GM12875 (cell line): ENCODE results near the gene PLB1.

Source experiments
- H3K4me3 ChIP-seq: one replicate; pipeline ENCODE4 v1.5.1; 2011; ENCODE audit warnings: low read depth, low read length, control low read depth
- TF ChIP-seq, protein P1 (sequence below): IDR thresholded peaks from 2 replicates; pipeline ENCODE4 v1.5.1; 2011; ENCODE audit warnings: low read depth, mild to moderate bottlenecking, control low read depth, inconsistent platforms, low read length, moderate library complexity, borderline replicate concordance; ENCODE audit not compliant: insufficient read depth

The PLB1 gene

DNA sequence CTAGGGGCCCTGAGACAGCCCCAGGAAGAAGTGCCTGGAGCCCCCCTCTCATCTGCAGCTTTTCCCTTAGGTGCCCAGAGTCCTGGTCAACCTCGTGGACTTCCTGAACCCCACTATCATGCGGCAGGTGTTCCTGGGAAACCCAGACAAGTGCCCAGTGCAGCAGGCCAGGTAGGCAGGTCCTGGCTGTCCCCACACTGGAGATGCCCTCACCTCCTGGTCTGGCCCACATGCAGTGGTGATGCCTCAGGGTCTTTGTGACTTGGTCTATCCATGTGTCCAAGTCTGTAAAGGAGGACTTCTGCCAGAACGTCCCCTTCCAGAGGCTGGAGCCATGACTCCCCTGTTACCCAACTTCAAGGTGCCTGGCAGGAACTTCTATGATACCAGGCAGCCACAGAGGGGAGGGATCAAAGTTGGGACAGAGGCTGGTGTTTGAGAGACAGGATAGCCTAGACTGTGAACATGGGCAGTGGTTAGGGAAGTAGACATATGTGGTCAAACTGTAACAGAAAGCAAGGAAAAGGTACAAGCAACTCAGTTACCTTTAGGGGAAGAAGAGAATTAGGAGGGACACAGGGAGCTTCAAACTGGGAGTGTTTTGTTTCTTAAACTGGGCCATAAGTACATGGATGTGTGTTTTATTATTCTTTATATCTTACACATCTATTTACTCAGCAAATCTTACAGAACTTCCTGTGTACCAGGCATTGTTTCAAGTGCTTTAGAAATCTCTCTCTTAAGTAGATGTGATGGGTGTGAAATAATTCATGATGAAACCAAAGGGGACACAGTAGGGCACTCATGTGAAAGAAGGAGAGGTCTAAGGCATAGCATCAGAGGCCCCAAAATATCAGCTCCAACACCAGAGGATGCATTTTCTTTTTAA is 107.1 kb downstream of the PLB1 start:
- TF ChIP-seq, protein P1, sequence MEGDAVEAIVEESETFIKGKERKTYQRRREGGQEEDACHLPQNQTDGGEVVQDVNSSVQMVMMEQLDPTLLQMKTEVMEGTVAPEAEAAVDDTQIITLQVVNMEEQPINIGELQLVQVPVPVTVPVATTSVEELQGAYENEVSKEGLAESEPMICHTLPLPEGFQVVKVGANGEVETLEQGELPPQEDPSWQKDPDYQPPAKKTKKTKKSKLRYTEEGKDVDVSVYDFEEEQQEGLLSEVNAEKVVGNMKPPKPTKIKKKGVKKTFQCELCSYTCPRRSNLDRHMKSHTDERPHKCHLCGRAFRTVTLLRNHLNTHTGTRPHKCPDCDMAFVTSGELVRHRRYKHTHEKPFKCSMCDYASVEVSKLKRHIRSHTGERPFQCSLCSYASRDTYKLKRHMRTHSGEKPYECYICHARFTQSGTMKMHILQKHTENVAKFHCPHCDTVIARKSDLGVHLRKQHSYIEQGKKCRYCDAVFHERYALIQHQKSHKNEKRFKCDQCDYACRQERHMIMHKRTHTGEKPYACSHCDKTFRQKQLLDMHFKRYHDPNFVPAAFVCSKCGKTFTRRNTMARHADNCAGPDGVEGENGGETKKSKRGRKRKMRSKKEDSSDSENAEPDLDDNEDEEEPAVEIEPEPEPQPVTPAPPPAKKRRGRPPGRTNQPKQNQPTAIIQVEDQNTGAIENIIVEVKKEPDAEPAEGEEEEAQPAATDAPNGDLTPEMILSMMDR, result no peak
- no peak overlapping the region for H3K4me3 ChIP-seq

DNA sequence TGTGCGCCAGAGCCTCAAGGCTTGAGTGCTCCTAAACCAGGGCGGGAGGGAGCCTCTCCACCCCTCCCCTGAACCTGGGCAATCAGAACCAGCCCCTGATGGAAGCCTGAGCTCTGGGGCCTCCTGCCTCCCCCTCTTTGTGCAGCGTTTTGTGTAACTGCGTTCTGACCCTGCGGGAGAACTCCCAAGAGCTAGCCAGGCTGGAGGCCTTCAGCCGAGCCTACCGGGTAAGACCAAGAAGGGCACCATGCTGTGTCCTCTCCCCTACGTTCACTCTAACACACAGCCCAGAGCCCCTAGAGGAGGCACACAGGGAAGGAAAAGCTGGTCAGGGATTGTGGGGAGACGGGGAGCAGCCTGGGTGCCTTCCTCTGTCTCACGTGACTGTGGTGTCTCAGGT is 108.0 kb downstream of the PLB1 start:
- TF ChIP-seq, protein P1, result no peak
- H3K4me3 ChIP-seq, result no peak overlapping the region

GRCh38 chr2:28604284-28604843 is 108.5 kb downstream of the PLB1 start:
- no peak overlapping the region for H3K4me3 ChIP-seq
- TF ChIP-seq, protein P1, result no peak

DNA sequence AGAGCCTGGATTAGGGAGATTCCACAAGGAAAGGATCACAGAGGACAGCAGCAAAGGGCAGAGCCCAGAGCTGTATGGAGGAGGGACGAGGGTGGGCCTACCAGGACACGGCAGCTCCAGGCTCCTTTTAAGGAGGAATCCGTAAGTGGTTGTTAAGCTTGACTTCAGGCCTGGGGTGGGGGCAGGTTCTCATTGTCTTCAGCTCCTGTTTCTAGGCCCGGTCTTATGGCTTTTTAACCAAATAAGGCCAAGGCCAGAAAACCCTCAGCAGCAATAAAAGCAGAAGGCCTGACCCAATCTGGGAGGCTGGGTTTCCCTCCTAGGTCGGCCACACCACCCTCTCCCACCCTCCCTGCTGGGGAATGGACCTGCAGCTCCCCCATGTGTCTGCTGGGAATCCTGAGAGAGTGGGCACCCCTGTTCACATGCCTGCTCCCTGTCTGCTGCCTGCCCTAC is 111.2 kb downstream of the PLB1 start:
- TF ChIP-seq, protein P1, result no peak
- no peak overlapping the region for H3K4me3 ChIP-seq

DNA sequence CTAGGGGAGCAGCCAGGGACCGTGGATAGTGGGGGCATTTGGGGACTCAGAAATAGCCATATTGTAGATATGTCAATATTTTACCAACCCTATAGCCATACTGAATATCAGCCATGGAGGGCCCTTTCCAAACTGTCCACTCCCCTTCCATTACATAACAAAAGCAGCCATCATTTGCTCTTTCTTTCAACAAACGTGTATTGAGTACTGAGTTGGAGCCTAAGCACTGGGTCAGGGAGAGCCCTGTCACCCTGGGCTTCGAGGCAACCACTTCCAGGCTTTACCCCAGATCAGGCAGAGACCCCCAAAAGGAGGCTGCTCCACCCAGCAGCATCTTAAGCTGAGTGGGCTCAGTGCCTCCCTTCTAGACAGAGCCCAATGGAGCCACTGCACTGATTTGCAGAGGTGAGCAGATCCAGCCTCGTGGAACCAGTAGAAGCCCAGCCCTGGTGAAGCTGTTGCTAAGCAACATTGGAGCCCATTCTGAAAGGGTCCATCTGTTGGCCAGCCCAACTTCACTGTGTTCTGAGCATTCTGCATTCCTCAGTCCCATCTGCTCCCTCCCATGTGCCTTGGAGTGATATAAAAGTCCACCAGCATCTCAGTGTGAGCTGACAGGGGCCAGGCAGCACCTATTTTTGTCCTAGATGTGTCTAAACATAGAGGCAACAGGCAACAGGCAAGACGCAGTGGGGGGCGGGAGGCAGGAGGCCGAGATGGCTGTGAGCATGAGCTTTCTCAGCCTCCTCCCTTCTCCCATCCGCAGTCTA is 112.1 kb downstream of the PLB1 start:
- H3K4me3 ChIP-seq, result no peak overlapping the region
- TF ChIP-seq, protein P1, result no peak

GRCh38 chr2:28608500-28609424 is 112.9 kb downstream of the PLB1 start:
- TF ChIP-seq, protein P1, result no peak
- H3K4me3 ChIP-seq, result no peak overlapping the region
